Breast epithelium (tissue), 4 donors: Measurements from ENCODE around the gene CACNA2D3. TPM values are rescaled to one million over a fixed set of nuclear protein-coding genes. Genes with fewer than 3 reads are reported as not detected.
A peak's percentile ranks its signal among the peaks of the same experiment; 100 is the strongest.
"Not testable (repeated sequence)": the region's sequence is repeated elsewhere in the genome, so short reads cannot be mapped to it uniquely, and the experiment has no call there.

Experiments used
- DNase-seq, 2 donors: peaks; one replicate each; pipeline ENCODE4 v3.0.0-alpha.2; 2019; ENCODE audit warnings: low spot score in 2 of 2
- H3K27ac ChIP-seq, 2 donors: fragments of 200-600 bp; sonication (generic) in 1 of 2; one replicate each; pipeline ENCODE4 v1.5.1; 2016 to 2019; ENCODE audit warnings: mild to moderate bottlenecking in 1 of 2
- H3K27me3 ChIP-seq, 2 donors: fragments of 200-600 bp; sonication (generic) in 1 of 2; one replicate each; pipeline versions ENCODE4 v1.5.1 to v1.6.0; 2017 to 2019; ENCODE audit warnings: control low read depth in 1 of 2, mild to moderate bottlenecking in 1 of 2
- H3K36me3 ChIP-seq: fragments of 200-600 bp; one replicate; pipeline ENCODE4 v1.5.1; 2019
- H3K4me1 ChIP-seq, 2 donors: fragments of 200-600 bp; sonication (generic); one replicate each; pipeline ENCODE4 v1.5.1; 2016 to 2019; ENCODE audit warnings: control low read depth in 1 of 2
- H3K4me3 ChIP-seq, 3 donors: fragments of 200-600 bp; sonication (generic); 1 replicate in 2 of 3; 2 replicates in 1 of 3; pipeline ENCODE4 v1.5.1; 2016 to 2019; ENCODE audit warnings: mild to moderate bottlenecking in 3 of 3, moderate library complexity in 2 of 3
- H3K9me3 ChIP-seq, 2 donors: fragments of 200-600 bp; sonication (generic) in 1 of 2; one replicate each; pipeline ENCODE4 v1.5.1; 2016 to 2019; ENCODE audit warnings: control low read depth in 1 of 2
- POLR2A ChIP-seq: fragments of 450-650 bp; IDR thresholded peaks from one replicate; pipeline ENCODE4 v1.6.1; 2016; ENCODE audit warnings: antibody characterized with exemption, mild to moderate bottlenecking, moderate library complexity
- POLR2AphosphoS5 ChIP-seq, 3 donors: sonication (generic); formaldehyde crosslinking; IDR thresholded peaks; one replicate each; pipeline ENCODE4 v1.6.1; 2017; ENCODE audit warnings: antibody characterized with exemption in 3 of 3
- intact Hi-C: fragments of 100-400 bp; cut with DNase I; formaldehyde crosslinking; loops from one replicate; pipeline ENCODE4 v1.15.1; 2023; ENCODE audit warnings: low total_unique reads
- total RNA-seq, 3 donors: library from RNA; depleted of rRNA; stranded (reverse); fragments of >200 nt; gene quantifications; one replicate each; pipeline ENCODE4 v1.1.0, GENCODE V29; 2016
- TF ChIP-seq, protein P1 (sequence below), 3 donors: fragments of 450-650 bp; IDR thresholded peaks; one replicate each; pipeline ENCODE4 v1.5.1; 2016 to 2017; ENCODE audit warnings: antibody characterized with exemption in 3 of 3, mild to moderate bottlenecking in 3 of 3, moderate library complexity in 3 of 3

CACNA2D3 gene
- total RNA-seq, 3 donors from 2014 or later, result 0.59 to 3.4 (median 2.3) TPM

DNA sequence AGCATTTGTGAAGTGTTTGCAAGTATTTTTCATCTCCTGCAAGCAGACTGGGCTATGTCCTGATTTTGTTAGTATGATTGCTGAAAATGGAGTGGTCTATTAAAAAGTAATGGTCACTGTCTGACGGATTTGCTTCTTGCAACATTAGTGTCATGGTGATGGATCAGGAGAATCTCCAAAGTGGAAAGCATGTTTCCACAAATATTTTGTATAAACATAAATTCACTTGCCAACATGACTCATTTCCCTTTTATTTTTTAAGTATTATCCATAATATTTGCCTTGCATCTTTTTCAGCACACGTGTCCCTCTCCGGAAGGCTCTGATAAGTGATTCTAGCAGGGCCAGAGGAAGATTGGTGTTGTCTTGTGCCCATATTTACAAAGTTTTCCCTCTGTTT is 27.4 kb upstream of the CACNA2D3 start:
- H3K27ac ChIP-seq, result no peak overlapping the region
- TF ChIP-seq POLR2AphosphoS5 (IDR thresholded peaks at IDR 0.05), result no peak
- TF ChIP-seq POLR2A, result no peak
- TF ChIP-seq, protein P1, sequence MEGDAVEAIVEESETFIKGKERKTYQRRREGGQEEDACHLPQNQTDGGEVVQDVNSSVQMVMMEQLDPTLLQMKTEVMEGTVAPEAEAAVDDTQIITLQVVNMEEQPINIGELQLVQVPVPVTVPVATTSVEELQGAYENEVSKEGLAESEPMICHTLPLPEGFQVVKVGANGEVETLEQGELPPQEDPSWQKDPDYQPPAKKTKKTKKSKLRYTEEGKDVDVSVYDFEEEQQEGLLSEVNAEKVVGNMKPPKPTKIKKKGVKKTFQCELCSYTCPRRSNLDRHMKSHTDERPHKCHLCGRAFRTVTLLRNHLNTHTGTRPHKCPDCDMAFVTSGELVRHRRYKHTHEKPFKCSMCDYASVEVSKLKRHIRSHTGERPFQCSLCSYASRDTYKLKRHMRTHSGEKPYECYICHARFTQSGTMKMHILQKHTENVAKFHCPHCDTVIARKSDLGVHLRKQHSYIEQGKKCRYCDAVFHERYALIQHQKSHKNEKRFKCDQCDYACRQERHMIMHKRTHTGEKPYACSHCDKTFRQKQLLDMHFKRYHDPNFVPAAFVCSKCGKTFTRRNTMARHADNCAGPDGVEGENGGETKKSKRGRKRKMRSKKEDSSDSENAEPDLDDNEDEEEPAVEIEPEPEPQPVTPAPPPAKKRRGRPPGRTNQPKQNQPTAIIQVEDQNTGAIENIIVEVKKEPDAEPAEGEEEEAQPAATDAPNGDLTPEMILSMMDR (IDR thresholded peaks at IDR 0.05), result no peak
- no peak for DNase-seq
- H3K4me3 ChIP-seq, result no peak overlapping the region
- H3K36me3 ChIP-seq, result no peaks in the 10 kb centered on the region
- H3K27me3 ChIP-seq, result no peaks in the 10 kb centered on the region
- no peaks in the 10 kb centered on the region for H3K9me3 ChIP-seq
- intact Hi-C loops, result no loop called here
- H3K4me1 ChIP-seq, result no peaks in the 10 kb centered on the region

DNA sequence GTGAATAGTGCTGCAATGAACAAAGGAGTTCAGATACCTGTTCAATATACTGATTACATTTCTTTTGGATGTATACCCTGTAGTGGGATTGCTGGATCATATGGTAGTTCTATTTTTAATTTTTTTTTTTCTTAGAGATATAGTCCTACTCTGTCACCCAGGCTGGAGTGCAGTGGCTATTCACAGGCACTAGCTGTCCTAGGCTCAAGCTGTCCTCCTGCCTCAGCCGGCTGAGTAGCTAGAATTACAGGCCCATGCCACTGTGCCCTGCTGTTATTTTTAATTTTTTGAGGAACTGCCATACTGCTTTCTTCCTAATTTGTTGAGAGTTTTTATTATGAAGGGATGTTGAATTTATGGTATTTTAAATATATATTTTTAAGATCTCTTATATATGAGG is 23.0 kb upstream of the CACNA2D3 start:
- intact Hi-C loops, result no loop called here
- Histone ChIP-seq H3K9me3 (no peaks in the 10 kb centered on the region), H3K27me3 (no peaks in the 10 kb centered on the region), H3K4me3 (no peak overlapping the region), H3K27ac (no peak overlapping the region), H3K36me3 (no peaks in the 10 kb centered on the region), H3K4me1 (no peaks in the 10 kb centered on the region)
- TF ChIP-seq, protein P1 (IDR thresholded peaks at IDR 0.05), result no peak
- DNase-seq, result no peak

DNA sequence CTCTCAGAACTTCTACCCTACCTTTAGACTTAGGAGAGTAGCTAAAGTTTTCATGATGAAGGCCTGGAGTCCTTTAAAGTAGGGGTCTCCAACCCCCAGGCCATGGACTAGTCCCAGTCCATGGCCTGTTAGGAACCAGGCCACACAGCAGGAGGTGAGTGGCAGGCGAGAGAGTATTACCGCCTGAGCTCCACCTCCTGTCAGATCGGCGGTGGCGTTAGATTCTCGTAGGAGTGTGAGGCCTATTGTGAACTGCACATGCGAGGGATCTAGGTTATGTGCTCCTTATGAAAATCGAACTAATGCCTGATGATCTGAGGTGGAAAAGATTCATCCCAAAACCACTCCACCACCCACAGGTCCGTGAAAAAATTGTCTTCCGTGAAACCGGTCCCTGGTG is 18.3 kb upstream of the CACNA2D3 start:
- intact Hi-C loops, result no loop called here
- no peak overlapping the region for H3K27ac ChIP-seq
- H3K4me3 ChIP-seq, result no peak overlapping the region
- no peaks in the 10 kb centered on the region for H3K36me3 ChIP-seq
- TF ChIP-seq POLR2AphosphoS5 (IDR thresholded peaks at IDR 0.05), result no peak
- no peak for TF ChIP-seq POLR2A
- TF ChIP-seq, protein P1 (IDR thresholded peaks at IDR 0.05), result no peak
- DNase-seq, result no peak
- H3K27me3 ChIP-seq, result no peaks in the 10 kb centered on the region
- H3K9me3 ChIP-seq, result peaks cover 0 to 8% of the 10 kb centered on the region in 2 donors
- no peaks in the 10 kb centered on the region for H3K4me1 ChIP-seq

DNA sequence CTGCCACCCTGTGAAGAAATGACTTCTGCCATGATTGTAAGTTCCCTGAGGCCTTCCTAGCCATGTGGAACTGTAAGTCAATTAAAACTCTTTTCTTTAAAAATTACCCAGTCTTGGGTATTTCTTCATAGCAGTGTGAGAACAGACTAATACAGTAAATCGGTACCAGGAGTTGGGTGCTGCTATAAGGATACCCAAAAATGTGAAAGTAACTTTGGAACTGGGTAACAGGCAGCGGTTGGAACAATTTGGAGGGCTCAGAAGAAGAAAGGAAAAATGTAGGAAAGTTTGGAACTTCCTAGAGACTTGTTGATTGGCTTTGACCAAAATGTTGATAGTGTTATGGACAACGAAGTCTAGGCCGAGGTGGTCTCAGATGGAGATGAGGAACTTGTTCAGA is 6.2 kb upstream of the CACNA2D3 start:
- H3K36me3 ChIP-seq, intact Hi-C loops, H3K4me1 ChIP-seq, DNase-seq, H3K27ac ChIP-seq, H3K4me3 ChIP-seq, H3K9me3 ChIP-seq: not testable (repeated sequence)
- H3K27me3 ChIP-seq, result peaks cover 0 to 35% of the 10 kb centered on the region in 2 donors

DNA sequence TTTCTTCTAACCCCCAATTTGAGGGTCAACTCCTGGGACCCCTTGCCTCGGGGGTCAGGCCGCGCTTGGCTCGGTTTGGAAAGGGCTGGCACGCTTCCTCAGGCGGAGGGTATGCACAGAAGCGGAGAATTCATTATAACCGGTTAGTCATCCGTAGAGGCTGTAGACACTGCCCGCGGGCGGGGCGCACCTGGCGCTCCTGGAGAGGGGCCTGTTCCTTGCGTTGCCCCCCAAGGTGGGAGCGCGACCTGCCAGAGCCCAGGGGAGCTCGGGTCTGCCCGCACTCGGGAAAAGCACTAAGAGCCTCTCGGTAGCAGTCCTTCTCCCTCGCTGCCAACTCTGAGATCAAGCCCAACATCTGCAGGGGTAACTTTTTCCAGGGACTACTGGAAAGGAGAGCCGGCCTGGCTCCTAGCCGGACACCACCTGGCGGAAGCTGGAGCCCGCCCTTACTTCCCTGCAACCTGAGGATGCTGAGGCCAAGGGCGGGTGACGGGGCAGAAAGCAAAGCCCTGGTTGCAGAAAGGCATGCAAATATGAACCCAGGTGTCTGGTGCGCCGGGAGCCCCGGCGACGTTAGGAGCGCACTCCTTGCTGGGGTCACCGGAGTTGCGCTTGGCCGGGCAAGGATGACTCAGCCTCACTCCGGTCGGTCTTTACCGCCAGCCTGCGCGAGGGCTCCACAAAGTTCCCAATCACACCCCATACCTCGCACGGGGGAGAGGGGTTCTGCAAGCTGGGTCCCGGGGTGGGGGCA is 1.5 kb upstream of the CACNA2D3 start:
- H3K4me1 ChIP-seq, result peaks cover 4 to 13% of the 10 kb centered on the region in 2 donors
- TF ChIP-seq POLR2AphosphoS5 (IDR thresholded peaks at IDR 0.05) (no peak), POLR2A (no peak)
- TF ChIP-seq, protein P1 (IDR thresholded peaks at IDR 0.05), result no peak
- intact Hi-C loops, result loop anchor here (1.0 kb wide), 1 partner anchor 8 kb away; no protein-coding TSS in a partner anchor
- H3K9me3 ChIP-seq, result no peaks in the 10 kb centered on the region
- no peaks in the 10 kb centered on the region for H3K36me3 ChIP-seq
- H3K27ac ChIP-seq, result no peak overlapping the region
- peaks cover 5 to 50% of the 10 kb centered on the region in 2 donors for H3K27me3 ChIP-seq
- DNase-seq, result no peak
- H3K4me3 ChIP-seq, result peak overlapping the region; percentile 49 to 80 (median 60)
